ENCODE data around the gene PMS1. TPM values are rescaled to one million over a fixed set of nuclear protein-coding genes. Genes with fewer than 3 reads are reported as not detected.

PMS1 gene
- total and polyA plus RNA-seq, 2 experiments from 2014 or later = 53.7 to 64.1 TPM

- no peak for ATAC-seq
- no peaks in the 10 kb centered on the region for H3K4me1 Mint-ChIP-seq
- H3K9me2 ChIP-seq (ENCODE audit: insufficient read depth) = no peaks in the 10 kb centered on the region
Observed at GRCh38 chr2:189818249-189819038, 34.2 kb downstream of the PMS1 start.

More at GRCh38 chr2:189818249-189819038, 34.2 kb downstream of the PMS1 start:
- Histone ChIP-seq H3F3A (replicated peaks; ENCODE audit: low read depth) (no peaks in the 10 kb centered on the region), H2AFZ (no peak overlapping the region), H3K4me2 (no peak overlapping the region), H3K4me3 (no peak overlapping the region), H4K20me1 (replicated peaks; ENCODE audit: insufficient read depth) (peaks cover 14% of the 10 kb centered on the region), H3K4me1 (ENCODE audit: insufficient read depth) (no peaks in the 10 kb centered on the region), H3K79me2 (replicated peaks; ENCODE audit: insufficient read depth) (0 out of 2 replicates have a peak, but pooled peaks cover 11% of the 10 kb centered on the region), H3K27me3 (ENCODE audit: insufficient read depth) (no peaks in the 10 kb centered on the region), H3K27ac (ENCODE audit: low read depth) (no peak overlapping the region), H3K36me3 (ENCODE audit: insufficient read depth) (peaks cover 10% of the 10 kb centered on the region; the same call in 1 of the 2 replicates)
- Mint-ChIP-seq H3K27me3 (ENCODE audit: insufficient read depth, low read depth, poor library complexity) (no peaks in the 10 kb centered on the region), H3K4me3 (no peak overlapping the region), H3K27ac (no peak overlapping the region), H3K36me3 (ENCODE audit: low read depth) (peaks cover 24% of the 10 kb centered on the region), H3K9me3 (no peaks in the 10 kb centered on the region)
- DNase-seq (ENCODE audit: low spot score) = no peak
- TF ChIP-seq CTCF (conservative IDR thresholded peaks at IDR 0.05; ENCODE audit: low read depth in 2 of 2) (no peak), ETS1 (IDR thresholded peaks at IDR 0.05) (no peak), STAT1 (IDR thresholded peaks at IDR 0.05; ENCODE audit: unreplicated experiment) (no peak), ZNF331 (CRISPR knock-in tag; IDR thresholded peaks at IDR 0.05; ENCODE audit: low read depth) (no peak), CREB1 (CRISPR knock-in tag; IDR thresholded peaks at IDR 0.05; ENCODE audit: low read depth) (no peak), REST (IDR thresholded peaks at IDR 0.05; ENCODE audit: unreplicated experiment) (no peak), NANOG (IDR thresholded peaks at IDR 0.05; ENCODE audit: borderline replicate concordance) (no peak), EZH2phosphoT487 (IDR thresholded peaks at IDR 0.05; ENCODE audit: unreplicated experiment) (no peak), JUNB (IDR thresholded peaks at IDR 0.05; ENCODE audit: unreplicated experiment) (no peak), ZNF114 (CRISPR knock-in tag; IDR thresholded peaks at IDR 0.05) (no peak), POLR2AphosphoS5 (IDR thresholded peaks at IDR 0.05; ENCODE audit: low read depth) (no peak), EZH2 (IDR thresholded peaks at IDR 0.05; ENCODE audit: low read depth, unreplicated experiment) (no peak)
- TF ChIP-seq, protein P1, sequence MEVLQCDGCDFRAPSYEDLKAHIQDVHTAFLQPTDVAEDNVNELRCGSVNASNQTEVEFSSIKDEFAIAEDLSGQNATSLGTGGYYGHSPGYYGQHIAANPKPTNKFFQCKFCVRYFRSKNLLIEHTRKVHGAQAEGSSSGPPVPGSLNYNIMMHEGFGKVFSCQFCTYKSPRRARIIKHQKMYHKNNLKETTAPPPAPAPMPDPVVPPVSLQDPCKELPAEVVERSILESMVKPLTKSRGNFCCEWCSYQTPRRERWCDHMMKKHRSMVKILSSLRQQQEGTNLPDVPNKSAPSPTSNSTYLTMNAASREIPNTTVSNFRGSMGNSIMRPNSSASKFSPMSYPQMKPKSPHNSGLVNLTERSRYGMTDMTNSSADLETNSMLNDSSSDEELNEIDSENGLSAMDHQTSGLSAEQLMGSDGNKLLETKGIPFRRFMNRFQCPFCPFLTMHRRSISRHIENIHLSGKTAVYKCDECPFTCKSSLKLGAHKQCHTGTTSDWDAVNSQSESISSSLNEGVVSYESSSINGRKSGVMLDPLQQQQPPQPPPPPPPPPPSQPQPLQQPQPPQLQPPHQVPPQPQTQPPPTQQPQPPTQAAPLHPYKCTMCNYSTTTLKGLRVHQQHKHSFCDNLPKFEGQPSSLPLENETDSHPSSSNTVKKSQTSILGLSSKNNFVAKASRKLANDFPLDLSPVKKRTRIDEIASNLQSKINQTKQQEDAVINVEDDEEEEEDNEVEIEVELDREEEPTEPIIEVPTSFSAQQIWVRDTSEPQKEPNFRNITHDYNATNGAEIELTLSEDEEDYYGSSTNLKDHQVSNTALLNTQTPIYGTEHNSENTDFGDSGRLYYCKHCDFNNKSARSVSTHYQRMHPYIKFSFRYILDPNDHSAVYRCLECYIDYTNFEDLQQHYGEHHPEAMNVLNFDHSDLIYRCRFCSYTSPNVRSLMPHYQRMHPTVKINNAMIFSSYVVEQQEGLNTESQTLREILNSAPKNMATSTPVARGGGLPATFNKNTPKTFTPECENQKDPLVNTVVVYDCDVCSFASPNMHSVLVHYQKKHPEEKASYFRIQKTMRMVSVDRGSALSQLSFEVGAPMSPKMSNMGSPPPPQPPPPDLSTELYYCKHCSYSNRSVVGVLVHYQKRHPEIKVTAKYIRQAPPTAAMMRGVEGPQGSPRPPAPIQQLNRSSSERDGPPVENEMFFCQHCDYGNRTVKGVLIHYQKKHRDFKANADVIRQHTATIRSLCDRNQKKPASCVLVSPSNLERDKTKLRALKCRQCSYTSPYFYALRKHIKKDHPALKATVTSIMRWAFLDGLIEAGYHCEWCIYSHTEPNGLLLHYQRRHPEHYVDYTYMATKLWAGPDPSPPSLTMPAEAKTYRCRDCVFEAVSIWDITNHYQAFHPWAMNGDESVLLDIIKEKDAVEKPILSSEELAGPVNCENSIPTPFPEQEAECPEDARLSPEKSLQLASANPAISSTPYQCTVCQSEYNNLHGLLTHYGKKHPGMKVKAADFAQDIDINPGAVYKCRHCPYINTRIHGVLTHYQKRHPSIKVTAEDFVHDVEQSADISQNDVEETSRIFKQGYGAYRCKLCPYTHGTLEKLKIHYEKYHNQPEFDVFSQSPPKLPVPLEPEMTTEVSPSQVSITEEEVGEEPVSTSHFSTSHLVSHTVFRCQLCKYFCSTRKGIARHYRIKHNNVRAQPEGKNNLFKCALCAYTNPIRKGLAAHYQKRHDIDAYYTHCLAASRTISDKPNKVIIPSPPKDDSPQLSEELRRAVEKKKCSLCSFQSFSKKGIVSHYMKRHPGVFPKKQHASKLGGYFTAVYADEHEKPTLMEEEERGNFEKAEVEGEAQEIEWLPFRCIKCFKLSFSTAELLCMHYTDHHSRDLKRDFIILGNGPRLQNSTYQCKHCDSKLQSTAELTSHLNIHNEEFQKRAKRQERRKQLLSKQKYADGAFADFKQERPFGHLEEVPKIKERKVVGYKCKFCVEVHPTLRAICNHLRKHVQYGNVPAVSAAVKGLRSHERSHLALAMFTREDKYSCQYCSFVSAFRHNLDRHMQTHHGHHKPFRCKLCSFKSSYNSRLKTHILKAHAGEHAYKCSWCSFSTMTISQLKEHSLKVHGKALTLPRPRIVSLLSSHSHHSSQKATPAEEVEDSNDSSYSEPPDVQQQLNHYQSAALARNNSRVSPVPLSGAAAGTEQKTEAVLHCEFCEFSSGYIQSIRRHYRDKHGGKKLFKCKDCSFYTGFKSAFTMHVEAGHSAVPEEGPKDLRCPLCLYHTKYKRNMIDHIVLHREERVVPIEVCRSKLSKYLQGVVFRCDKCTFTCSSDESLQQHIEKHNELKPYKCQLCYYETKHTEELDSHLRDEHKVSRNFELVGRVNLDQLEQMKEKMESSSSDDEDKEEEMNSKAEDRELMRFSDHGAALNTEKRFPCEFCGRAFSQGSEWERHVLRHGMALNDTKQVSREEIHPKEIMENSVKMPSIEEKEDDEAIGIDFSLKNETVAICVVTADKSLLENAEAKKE (CRISPR knock-in tag; IDR thresholded peaks at IDR 0.05) = no peak
